PFSK-1 (cell line): ENCODE results near the gene ONECUT1.

ENCODE experiments used
- POLR2AphosphoS5 ChIP-seq: IDR thresholded peaks from 2 replicates; pipeline ENCODE4 v1.6.1; 2012; ENCODE audit warnings: low read depth, mild to moderate bottlenecking, control low read depth, low read length, moderate library complexity
- SIN3A ChIP-seq: IDR thresholded peaks from 2 replicates; pipeline ENCODE4 v1.6.1; 2012; ENCODE audit warnings: mild to moderate bottlenecking, low read length, moderate library complexity, borderline replicate concordance; ENCODE audit not compliant: insufficient read depth
- TF ChIP-seq, protein P1 (sequence below), 2 experiments: IDR thresholded peaks; 2 replicates each; pipeline versions ENCODE4 v1.6.1 to v1.8.0; 2011 to 2012; ENCODE audit warnings: low read depth in 2 of 2, low read length in 2 of 2, control low read depth in 1 of 2, inconsistent platforms in 1 of 2, mild to moderate bottlenecking in 1 of 2, moderate library complexity in 1 of 2; ENCODE audit not compliant: insufficient read depth in 1 of 2

DNA sequence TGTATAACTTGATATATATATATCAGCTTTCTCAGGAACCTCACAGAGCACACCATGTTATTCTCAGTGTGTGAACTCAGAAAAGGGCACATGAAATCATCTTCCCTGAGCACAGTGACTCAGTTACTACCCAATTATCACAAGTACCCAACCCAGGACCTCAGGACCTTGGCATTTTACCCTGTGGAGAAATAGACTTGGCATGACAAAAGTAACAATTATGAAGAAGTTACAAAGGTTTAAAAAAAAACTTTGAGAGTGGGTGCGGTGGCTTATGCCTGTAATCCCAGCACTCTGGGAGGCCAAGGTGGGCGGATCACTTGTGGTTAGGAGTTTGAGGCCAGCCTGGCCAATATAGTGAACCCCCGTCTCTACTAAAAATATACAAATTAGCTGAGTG lies 52.4 kb downstream of the ONECUT1 start:
- TF ChIP-seq POLR2AphosphoS5 (no peak), SIN3A (no peak)
- TF ChIP-seq, protein P1, sequence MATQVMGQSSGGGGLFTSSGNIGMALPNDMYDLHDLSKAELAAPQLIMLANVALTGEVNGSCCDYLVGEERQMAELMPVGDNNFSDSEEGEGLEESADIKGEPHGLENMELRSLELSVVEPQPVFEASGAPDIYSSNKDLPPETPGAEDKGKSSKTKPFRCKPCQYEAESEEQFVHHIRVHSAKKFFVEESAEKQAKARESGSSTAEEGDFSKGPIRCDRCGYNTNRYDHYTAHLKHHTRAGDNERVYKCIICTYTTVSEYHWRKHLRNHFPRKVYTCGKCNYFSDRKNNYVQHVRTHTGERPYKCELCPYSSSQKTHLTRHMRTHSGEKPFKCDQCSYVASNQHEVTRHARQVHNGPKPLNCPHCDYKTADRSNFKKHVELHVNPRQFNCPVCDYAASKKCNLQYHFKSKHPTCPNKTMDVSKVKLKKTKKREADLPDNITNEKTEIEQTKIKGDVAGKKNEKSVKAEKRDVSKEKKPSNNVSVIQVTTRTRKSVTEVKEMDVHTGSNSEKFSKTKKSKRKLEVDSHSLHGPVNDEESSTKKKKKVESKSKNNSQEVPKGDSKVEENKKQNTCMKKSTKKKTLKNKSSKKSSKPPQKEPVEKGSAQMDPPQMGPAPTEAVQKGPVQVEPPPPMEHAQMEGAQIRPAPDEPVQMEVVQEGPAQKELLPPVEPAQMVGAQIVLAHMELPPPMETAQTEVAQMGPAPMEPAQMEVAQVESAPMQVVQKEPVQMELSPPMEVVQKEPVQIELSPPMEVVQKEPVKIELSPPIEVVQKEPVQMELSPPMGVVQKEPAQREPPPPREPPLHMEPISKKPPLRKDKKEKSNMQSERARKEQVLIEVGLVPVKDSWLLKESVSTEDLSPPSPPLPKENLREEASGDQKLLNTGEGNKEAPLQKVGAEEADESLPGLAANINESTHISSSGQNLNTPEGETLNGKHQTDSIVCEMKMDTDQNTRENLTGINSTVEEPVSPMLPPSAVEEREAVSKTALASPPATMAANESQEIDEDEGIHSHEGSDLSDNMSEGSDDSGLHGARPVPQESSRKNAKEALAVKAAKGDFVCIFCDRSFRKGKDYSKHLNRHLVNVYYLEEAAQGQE (IDR thresholded peaks at IDR 0.05; ENCODE audit: insufficient read depth in 1 of 2, low read depth in 2 of 2, low read length in 2 of 2), result no peak
